Measurements from ENCODE around the gene SNX4.

SNX4 gene

DNA sequence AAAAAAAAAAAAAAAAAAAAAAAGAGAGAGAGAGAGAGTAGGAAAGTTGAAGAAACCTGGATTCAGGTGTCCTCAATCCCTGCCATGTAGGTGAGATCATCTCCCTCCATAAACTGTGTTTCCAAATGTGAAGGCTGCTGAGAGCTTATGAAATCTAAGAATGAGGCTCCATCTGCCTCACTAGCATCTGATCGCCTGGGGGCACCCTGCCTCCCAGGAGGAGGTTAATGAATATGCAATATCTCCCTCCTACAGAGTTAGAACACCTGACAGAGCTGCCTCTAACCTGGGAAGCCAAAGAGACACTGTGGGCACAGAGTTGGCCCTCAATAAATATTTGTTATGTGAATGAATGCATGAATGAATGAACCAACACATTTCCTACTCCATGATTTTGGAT, 121.0 kb downstream of the SNX4 start:
- DNase-seq = no peak
